H1 (cell line): ENCODE data around the gene SLC23A1. TPM values are rescaled to one million over a fixed set of nuclear protein-coding genes. Genes with fewer than 3 reads are reported as not detected.

ENCODE experiments used
- CTCF ChIA-PET: fragments of 300-600 bp; sonication (Branson Sonifier 250); formaldehyde crosslinking; loops from one replicate; lab custom pipeline; 2021; ENCODE audit not compliant: partially characterized antibody; lab: Charles Lee
- POLR2A ChIA-PET: fragments of 300-600 bp; sonication (Branson Sonifier 250); formaldehyde crosslinking; loops from one replicate; lab custom pipeline; 2021; ENCODE audit warnings: inconsistent platforms; ENCODE audit not compliant: partially characterized antibody; lab: Charles Lee
- DNase-seq, 2 experiments: peaks; one replicate each; pipeline versions ENCODE4 v3.0.0 to v3.0.0-alpha.2; 2010 to 2022; ENCODE audit warnings: low spot score in 2 of 2, low read depth in 1 of 2, mixed read lengths in 1 of 2
- FAIRE-seq: peaks from 2 replicates; lab custom pipeline; 2011; peaks lifted over from hg19 to GRCh38; lab: Jason Lieb, UNC
- H2AFZ ChIP-seq: 2 replicates; pipeline ENCODE4 v1.8.1; 2012; ENCODE audit warnings: low read length, inconsistent platforms
- H2AK5ac ChIP-seq: 2 replicates; pipeline ENCODE4 v1.6.1; 2013; ENCODE audit warnings: low read depth, low read length
- H2BK120ac ChIP-seq: replicated peaks from 2 replicates; pipeline ENCODE3; 2013; ENCODE audit warnings: low read depth, low read length, inconsistent platforms
- H2BK12ac ChIP-seq: 2 replicates; pipeline ENCODE4 v1.6.1; 2013; ENCODE audit warnings: low read depth, low read length
- H2BK15ac ChIP-seq: 2 replicates; pipeline ENCODE4 v1.6.1; 2013; ENCODE audit warnings: low read length
- H2BK20ac ChIP-seq: 2 replicates; pipeline ENCODE4 v1.6.1; 2013; ENCODE audit warnings: low read length
- H2BK5ac ChIP-seq: 2 replicates; pipeline ENCODE4 v1.6.1; 2013; ENCODE audit warnings: low read depth, low read length
- H3K14ac ChIP-seq: 2 replicates; pipeline ENCODE4 v1.6.1; 2013; ENCODE audit warnings: inconsistent platforms; ENCODE audit not compliant: insufficient read length
- H3K18ac ChIP-seq: 2 replicates; pipeline ENCODE4 v1.6.1; 2013; ENCODE audit warnings: low read length; ENCODE audit errors: extremely low read depth
- H3K23ac ChIP-seq: 2 replicates; pipeline ENCODE4 v1.6.1; 2013; ENCODE audit warnings: inconsistent platforms; ENCODE audit not compliant: insufficient read length
- H3K23me2 ChIP-seq: 2 replicates; pipeline ENCODE4 v1.6.1; 2013; ENCODE audit warnings: low read depth, low read length
- H3K27ac ChIP-seq: 2 replicates; pipeline ENCODE4 v1.6.1; 2011; ENCODE audit warnings: low read depth, low read length, inconsistent platforms
- H3K27me3 ChIP-seq, 4 experiments: replicated peaks in 1 of 4; 1 replicate in 1 of 4; 2 replicates in 3 of 4; pipeline versions ENCODE4 v1.6.1 to v1.8.1; 2011 to 2013; ENCODE audit warnings: low read length in 3 of 4, mild to moderate bottlenecking in 3 of 4, inconsistent platforms in 2 of 4, mixed read lengths in 2 of 4, moderate library complexity in 1 of 4; ENCODE audit not compliant: control insufficient read depth in 3 of 4, insufficient read depth in 3 of 4; ENCODE audit errors: extremely low read depth in 1 of 4
- H3K36me3 ChIP-seq, 4 experiments: 2 replicates each; pipeline versions ENCODE4 v1.6.1 to v1.8.1; 2011 to 2013; ENCODE audit warnings: mild to moderate bottlenecking in 4 of 4, low read length in 3 of 4, moderate library complexity in 2 of 4, control low read depth in 1 of 4, inconsistent platforms in 1 of 4; ENCODE audit not compliant: insufficient read depth in 4 of 4, control insufficient read depth in 2 of 4
- H3K4ac ChIP-seq: replicated peaks from 2 replicates; pipeline ENCODE3; 2013; ENCODE audit warnings: low read length, low read depth, mixed read lengths, inconsistent platforms; ENCODE audit not compliant: insufficient read length
- H3K4me1 ChIP-seq, 4 experiments: replicated peaks in 1 of 4; 1 replicate in 1 of 4; 2 replicates in 3 of 4; pipeline versions ENCODE4 v1.6.1 to v1.8.1; 2011 to 2013; ENCODE audit warnings: low read length in 3 of 4, inconsistent platforms in 2 of 4, mixed read lengths in 1 of 4; ENCODE audit not compliant: insufficient read depth in 4 of 4, control insufficient read depth in 3 of 4
- H3K4me2 ChIP-seq, 2 experiments: 2 replicates each; pipeline versions ENCODE4 v1.6.1 to v1.8.1; 2011 to 2013; ENCODE audit warnings: low read depth in 2 of 2, low read length in 2 of 2, control low read depth in 1 of 2, inconsistent platforms in 1 of 2, mild to moderate bottlenecking in 1 of 2; ENCODE audit not compliant: insufficient read depth in 1 of 2
- H3K4me3 ChIP-seq, 4 experiments: fragments of 200-600, 300-600 bp in 1 of 4; sonication (generic), shearing (Covaris generic), sonication (Bioruptor Twin) in 1 of 4; 2 replicates each; pipeline versions ENCODE4 v1.5.1 to v1.8.1; 2011 to 2016; ENCODE audit warnings: low read length in 4 of 4, low read depth in 3 of 4, control low read depth in 2 of 4, inconsistent platforms in 2 of 4, mild to moderate bottlenecking in 2 of 4, mixed read lengths in 1 of 4, moderate library complexity in 1 of 4; ENCODE audit not compliant: insufficient read depth in 2 of 4; ENCODE audit errors: extremely low read depth in 1 of 4
- H3K56ac ChIP-seq: replicated peaks from 2 replicates; pipeline ENCODE3; 2013; ENCODE audit warnings: low read depth, mild to moderate bottlenecking, mixed read lengths, low read length, inconsistent platforms; ENCODE audit not compliant: insufficient read length
- H3K79me1 ChIP-seq: 2 replicates; pipeline ENCODE4 v1.6.1; 2013; ENCODE audit warnings: low read depth, low read length, control low read depth
- H3K79me2 ChIP-seq, 2 experiments: 2 replicates each; pipeline versions ENCODE4 v1.6.1 to v1.8.1; 2012 to 2013; ENCODE audit warnings: low read length in 2 of 2, mild to moderate bottlenecking in 2 of 2, inconsistent platforms in 1 of 2; ENCODE audit not compliant: insufficient read depth in 2 of 2, control insufficient read depth in 1 of 2
- H3K9ac ChIP-seq, 4 experiments: replicated peaks in 1 of 4; 1 replicate in 1 of 4; 2 replicates in 3 of 4; pipeline versions ENCODE4 v1.6.1 to v1.8.1; 2011 to 2013; ENCODE audit warnings: low read depth in 3 of 4, low read length in 3 of 4, control low read depth in 2 of 4, mild to moderate bottlenecking in 2 of 4, moderate library complexity in 2 of 4, inconsistent platforms in 1 of 4; ENCODE audit errors: extremely low read depth in 1 of 4
- H3K9me3 ChIP-seq, 2 experiments: 2 replicates each; pipeline versions ENCODE4 v1.6.1 to v1.8.1; 2012 to 2013; ENCODE audit warnings: mild to moderate bottlenecking in 2 of 2, moderate library complexity in 2 of 2, control low read depth in 1 of 2, inconsistent platforms in 1 of 2, low read depth in 1 of 2, low read length in 1 of 2, mixed read lengths in 1 of 2; ENCODE audit not compliant: insufficient read depth in 2 of 2
- H4K20me1 ChIP-seq, 2 experiments: replicated peaks in 1 of 2; 2 replicates each; pipeline versions ENCODE3 to v1.8.1; 2011 to 2013; ENCODE audit warnings: inconsistent platforms in 2 of 2, low read length in 2 of 2, mild to moderate bottlenecking in 1 of 2; ENCODE audit not compliant: insufficient read depth in 2 of 2, control insufficient read depth in 1 of 2
- H4K5ac ChIP-seq: 2 replicates; pipeline ENCODE4 v1.6.1; 2013; ENCODE audit warnings: low read length, low read depth, mixed read lengths, inconsistent platforms; ENCODE audit not compliant: insufficient read length
- H4K8ac ChIP-seq: 2 replicates; pipeline ENCODE4 v1.8.0; 2013; ENCODE audit warnings: mild to moderate bottlenecking, moderate library complexity, low read length, inconsistent platforms; ENCODE audit not compliant: insufficient read depth; ENCODE audit errors: extremely low read depth
- H4K91ac ChIP-seq: replicated peaks from 2 replicates; pipeline ENCODE3; 2013; ENCODE audit warnings: low read length, mixed read lengths, inconsistent platforms; ENCODE audit not compliant: insufficient read length
- ASH2L ChIP-seq: fragments of 200-600, 300-600 bp; sonication (generic); IDR thresholded peaks from one replicate; pipeline ENCODE4 v1.7.1; 2017; ENCODE audit warnings: low read length
- CTBP2 ChIP-seq: IDR thresholded peaks from 2 replicates; pipeline ENCODE4 v1.7.0; 2011; ENCODE audit warnings: borderline replicate concordance, mild to moderate bottlenecking, moderate library complexity, mixed read lengths, low read length; ENCODE audit not compliant: insufficient read depth, insufficient read length
- EP300 ChIP-seq, 2 experiments: IDR thresholded peaks; 1 replicate in 1 of 2; 2 replicates in 1 of 2; pipeline ENCODE4 v1.6.1; 2011 to 2012; ENCODE audit warnings: low read depth in 2 of 2, low read length in 2 of 2, mild to moderate bottlenecking in 2 of 2, borderline replicate concordance in 1 of 2, inconsistent platforms in 1 of 2, moderate library complexity in 1 of 2
- SUZ12 ChIP-seq: fragments of 200-600 bp; sonication (generic); IDR thresholded peaks from 2 replicates; pipeline ENCODE4 v1.6.1; 2012; ENCODE audit warnings: mild to moderate bottlenecking, inconsistent platforms, low read length, moderate library complexity, mixed read lengths
- TBP ChIP-seq: IDR thresholded peaks from 2 replicates; pipeline ENCODE4 v1.6.1; 2011; ENCODE audit warnings: low read depth, low read length, improper control_type of control experiment
- WGBS, 2 experiments: shearing (Covaris generic) in 1 of 2; methylation state at CpG; one replicate each; pipeline versions ENCODE4 v1.1.6 to v1.1.7; 2013 to 2015; ENCODE audit warnings: low lambda C conversion rate in 2 of 2, mixed read lengths in 2 of 2, inconsistent platforms in 1 of 2, low coverage in 1 of 2, missing lambda C conversion rate in 1 of 2; ENCODE audit not compliant: insufficient replicate concordance in 2 of 2, insufficient coverage in 1 of 2, insufficient read length in 1 of 2; ENCODE audit errors: extremely low coverage in 1 of 2, missing lambda C conversion rate in 1 of 2; 5-methylcytosine and 5-hydroxymethylcytosine counted together
- polyA plus RNA-seq, 7 experiments: library from polyadenylated mRNA; depleted of rRNA in 3 of 7; stranded (reverse) in 5 of 7; unstranded in 2 of 7; fragments of >200 nt in 5 of 7; fragments of 200-250 nt in 2 of 7; gene quantifications; 1 replicate in 5 of 7; 2 replicates in 1 of 7; 4 replicates in 1 of 7; pipeline versions ENCODE4 v1.2.1 to v1.2.3, GENCODE V29; 2011 to 2013; ENCODE audit warnings: missing spikeins in 2 of 7, mixed read lengths in 2 of 7
- total RNA-seq: library from RNA; stranded (reverse); fragmentation: NEBNext Ultra II Directional; extraction: Animal tissue kit (Norgen Biotek cat#: 25700); gene quantifications from 2 replicates; pipeline ENCODE4 v1.2.1, GENCODE V29; 2021

SLC23A1 gene
- total and polyA plus RNA-seq, 2 of the 8 experiments (the other 6 are each of a cell fraction or from before 2014, with no cell fraction given): not detected

GRCh38 chr5:139364466-139364865 lies 18.6 kb downstream of the SLC23A1 start:
- H2AK5ac ChIP-seq: no peak overlapping the region
- H3K9me3 ChIP-seq: no peaks in the 10 kb centered on the region
- H3K4me1 ChIP-seq: no peaks in the 10 kb centered on the region
- peaks cover 2 to 4% of the 10 kb centered on the region in 2 experiments for H4K20me1 ChIP-seq
- no peak overlapping the region for H3K18ac ChIP-seq
- H4K91ac ChIP-seq: no peak overlapping the region
- no peak for TF ChIP-seq ASH2L
- no peak for TF ChIP-seq EP300 (IDR thresholded peaks at IDR 0.05; ENCODE audit: borderline replicate concordance in 1 of 2, low read depth in 2 of 2, low read length in 2 of 2)
- TF ChIP-seq TBP: no peak
- TF ChIP-seq CTBP2: no peak
- TF ChIP-seq SUZ12: no peak
- no peak overlapping the region for H2BK5ac ChIP-seq
- no peak overlapping the region for H3K4me2 ChIP-seq
- H3K79me2 ChIP-seq: peaks cover 0 to 27% of the 10 kb centered on the region in 2 experiments; a peak in 2 of 4 replicates
- no peak overlapping the region for H2BK12ac ChIP-seq
- peaks cover 5% of the 10 kb centered on the region; the same call in 1 of the 2 replicates for H3K79me1 ChIP-seq
- H3K27me3 ChIP-seq: no peaks in the 10 kb centered on the region
- no peak overlapping the region; the same call in 1 of the 2 replicates for H4K8ac ChIP-seq
- no peak overlapping the region for H3K4ac ChIP-seq
- FAIRE-seq (no peak), DNase-seq (no peak)
- no peak overlapping the region for H3K4me3 ChIP-seq
- no peak overlapping the region for H2BK120ac ChIP-seq
- POLR2A ChIA-PET: interaction anchor here (0.8 to 2.3 kb wide), 3 partner anchors 9 to 32 kb away, joined by 3 to 8 read pairs (median 5); no protein-coding TSS in a partner anchor
- H3K36me3 ChIP-seq: peaks cover 21 to 53% (median 42%) of the 10 kb centered on the region in 4 experiments
- H3K56ac ChIP-seq: no peak overlapping the region
- no peak overlapping the region for H2AFZ ChIP-seq
- CTCF ChIA-PET: no interaction called here
- no peak overlapping the region for H2BK15ac ChIP-seq
- no peak overlapping the region for H3K23ac ChIP-seq
- no peak overlapping the region for H3K14ac ChIP-seq
- H3K23me2 ChIP-seq: no peaks in the 10 kb centered on the region
- 89% methylated on average over 2 of the region's 2 CpGs; no CpG with 5 or more reads in 1 of the 2 experiments for WGBS, 2 experiments
- no peak overlapping the region for H3K27ac ChIP-seq
- no peak overlapping the region for H3K9ac ChIP-seq
- H2BK20ac ChIP-seq: no peak overlapping the region
- no peak overlapping the region for H4K5ac ChIP-seq
